GM19099 (cell line): ENCODE measurements around the gene CDH15.

Experiments used
- POLR2A ChIP-seq: IDR thresholded peaks from 3 replicates; pipeline ENCODE4 v1.6.1; 2011; ENCODE audit warnings: low read depth; ENCODE audit not compliant: insufficient read length; ENCODE audit errors: extremely low read depth

Gene CDH15

GRCh38 chr16:89160977-89161701 is 10.4 kb upstream of the CDH15 start:
- TF ChIP-seq POLR2A, result no peak

- no peak for TF ChIP-seq POLR2A
Measured at GRCh38 chr16:89161763-89162713, 9.5 kb upstream of the CDH15 start.

- TF ChIP-seq POLR2A, result no peak
Measured at GRCh38 chr16:89163297-89163696, 8.3 kb upstream of the CDH15 start.

- TF ChIP-seq POLR2A, result no peak
Measured at GRCh38 chr16:89164436-89164835, 7.1 kb upstream of the CDH15 start.

- TF ChIP-seq POLR2A, result no peak
Measured at GRCh38 chr16:89164847-89165680, 6.5 kb upstream of the CDH15 start.

- TF ChIP-seq POLR2A, result no peak
Measured at GRCh38 chr16:89166696-89167424, 4.7 kb upstream of the CDH15 start.

- TF ChIP-seq POLR2A, result no peak
Measured at GRCh38 chr16:89167425-89167941, 4.1 kb upstream of the CDH15 start.

GRCh38 chr16:89168381-89169189 is 3.0 kb upstream of the CDH15 start:
- no peak for TF ChIP-seq POLR2A

- TF ChIP-seq POLR2A, result no peak
Measured at GRCh38 chr16:89169778-89170177, 1.8 kb upstream of the CDH15 start.

GRCh38 chr16:89170346-89171215 is 967 bp upstream of the CDH15 start:
- no peak for TF ChIP-seq POLR2A

- no peak for TF ChIP-seq POLR2A
Measured at GRCh38 chr16:89172171-89172527, 601 bp downstream of the CDH15 start.

GRCh38 chr16:89172528-89173173 is 1.1 kb downstream of the CDH15 start:
- TF ChIP-seq POLR2A, result no peak
